ENCODE measurements around the gene AP5M1. TPM values are rescaled to one million over a fixed set of nuclear protein-coding genes. Genes with fewer than 3 reads are reported as not detected.

Gene AP5M1
- total RNA-seq, 4 donors from 2014 or later, result 17.3 to 36.0 (median 27.7) TPM

DNA sequence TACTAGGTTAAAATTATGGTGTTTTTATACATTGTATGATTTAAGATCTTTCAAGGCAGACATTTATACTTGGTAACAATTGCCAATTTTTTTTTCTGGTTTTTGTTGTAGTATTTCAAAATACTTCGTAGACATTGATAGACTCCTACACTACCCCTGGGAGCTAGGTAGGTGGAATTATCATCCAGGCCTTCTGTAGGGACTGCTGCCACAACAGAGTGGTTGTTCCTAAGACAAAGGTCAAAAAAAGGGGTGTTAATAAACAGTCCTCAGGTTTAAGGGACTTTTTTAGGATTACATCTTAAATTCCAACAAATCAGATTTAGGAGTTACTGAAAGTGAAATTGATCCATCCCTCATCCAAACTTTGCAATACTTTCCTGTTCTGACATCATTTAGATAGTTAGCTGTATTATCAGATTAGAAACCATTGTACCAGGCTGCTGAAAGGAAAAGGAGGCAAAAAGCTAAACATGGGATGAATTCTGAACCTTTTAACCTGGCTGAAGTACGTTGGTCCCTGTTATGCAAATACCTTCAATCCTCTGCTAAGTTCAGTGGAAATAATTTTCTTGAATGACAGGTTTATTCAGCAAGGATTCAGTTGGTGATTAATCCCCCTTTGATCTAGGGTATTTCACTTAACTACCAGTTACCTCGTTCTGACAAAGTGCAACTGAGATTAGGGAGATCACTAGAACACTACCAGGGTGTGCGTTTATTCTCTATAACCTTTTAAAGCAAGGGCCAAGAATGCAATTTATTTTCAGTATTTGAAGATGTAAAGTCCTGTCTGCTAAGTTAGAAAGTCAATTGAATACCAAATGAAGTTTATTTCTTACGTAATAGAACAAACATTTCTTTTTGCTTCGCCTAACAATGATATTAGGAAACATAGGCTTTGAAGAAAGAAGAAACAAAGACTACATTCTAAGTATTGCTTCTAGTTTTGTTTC lies 23.2 kb downstream of the AP5M1 start:
- Histone ChIP-seq H3K4me3 (no peak overlapping the region), H3K36me3 (peaks cover 0 to 29% of the 10 kb centered on the region in 2 donors), H3K27me3 (no peaks in the 10 kb centered on the region), H3K4me1 (no peaks in the 10 kb centered on the region), H3K9me3 (no peaks in the 10 kb centered on the region), H3K27ac (no peak overlapping the region)
- intact Hi-C loops (cut with DNase I; ENCODE audit: low total_unique reads) (no loop called here), in situ Hi-C loops (cut with MboI; ENCODE audit: low sequenced_read_pairs in 4 of 4) (no loop called here)
- ATAC-seq, result no peak
- DNase-seq, result no peak
- no peak for TF ChIP-seq POLR2A (IDR thresholded peaks at IDR 0.05)
- TF ChIP-seq, protein P1, sequence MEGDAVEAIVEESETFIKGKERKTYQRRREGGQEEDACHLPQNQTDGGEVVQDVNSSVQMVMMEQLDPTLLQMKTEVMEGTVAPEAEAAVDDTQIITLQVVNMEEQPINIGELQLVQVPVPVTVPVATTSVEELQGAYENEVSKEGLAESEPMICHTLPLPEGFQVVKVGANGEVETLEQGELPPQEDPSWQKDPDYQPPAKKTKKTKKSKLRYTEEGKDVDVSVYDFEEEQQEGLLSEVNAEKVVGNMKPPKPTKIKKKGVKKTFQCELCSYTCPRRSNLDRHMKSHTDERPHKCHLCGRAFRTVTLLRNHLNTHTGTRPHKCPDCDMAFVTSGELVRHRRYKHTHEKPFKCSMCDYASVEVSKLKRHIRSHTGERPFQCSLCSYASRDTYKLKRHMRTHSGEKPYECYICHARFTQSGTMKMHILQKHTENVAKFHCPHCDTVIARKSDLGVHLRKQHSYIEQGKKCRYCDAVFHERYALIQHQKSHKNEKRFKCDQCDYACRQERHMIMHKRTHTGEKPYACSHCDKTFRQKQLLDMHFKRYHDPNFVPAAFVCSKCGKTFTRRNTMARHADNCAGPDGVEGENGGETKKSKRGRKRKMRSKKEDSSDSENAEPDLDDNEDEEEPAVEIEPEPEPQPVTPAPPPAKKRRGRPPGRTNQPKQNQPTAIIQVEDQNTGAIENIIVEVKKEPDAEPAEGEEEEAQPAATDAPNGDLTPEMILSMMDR (IDR thresholded peaks at IDR 0.05 in 4 of 5, conservative IDR thresholded peaks at IDR 0.05 in 1 of 5), result no peak

DNA sequence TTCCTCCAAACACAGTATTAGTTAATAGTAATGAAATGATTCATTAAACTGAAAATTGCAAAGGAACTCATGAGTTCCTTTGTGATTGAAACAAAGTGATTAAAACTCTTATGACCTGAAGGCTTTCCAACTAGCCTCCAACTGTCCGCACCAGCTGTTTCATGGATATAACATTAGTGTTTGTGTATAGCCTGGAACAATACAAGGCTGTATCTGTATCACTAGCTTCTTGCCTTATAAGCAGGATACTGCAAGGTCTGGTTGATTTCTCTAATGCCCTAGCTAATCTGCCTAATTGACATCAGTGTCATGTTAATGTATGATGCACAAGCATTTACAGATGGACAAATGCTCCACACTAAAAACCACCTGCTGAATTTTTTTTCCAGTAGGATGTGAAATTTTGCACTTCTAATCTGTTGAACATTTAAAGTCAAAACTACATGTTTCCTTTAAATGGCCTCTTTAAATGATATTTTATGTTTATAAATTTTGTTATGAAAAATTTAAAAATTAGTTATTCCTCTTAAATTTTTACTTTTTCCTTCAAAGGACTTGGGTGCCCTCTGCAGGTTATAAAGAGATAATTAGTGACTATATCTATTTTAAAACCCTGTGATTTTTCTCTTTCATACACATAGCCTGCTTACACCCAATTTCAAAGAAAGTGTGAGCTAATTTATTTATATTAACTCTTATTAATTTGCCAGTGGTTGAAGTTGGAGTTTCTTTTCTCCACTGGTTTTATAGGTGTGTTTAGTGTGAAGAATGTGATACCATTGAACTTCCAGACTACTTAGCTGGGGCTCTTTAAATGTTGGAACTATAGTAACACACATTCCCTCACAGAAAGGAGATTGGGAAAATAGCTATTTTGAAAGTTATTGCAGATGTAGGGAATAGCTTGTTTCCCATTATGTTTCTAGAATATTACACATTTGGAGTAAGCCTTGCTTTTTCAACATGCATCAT lies 25.4 kb downstream of the AP5M1 start:
- no peaks in the 10 kb centered on the region for H3K27me3 ChIP-seq
- DNase-seq (no peak), ATAC-seq (no peak)
- H3K9me3 ChIP-seq, result no peaks in the 10 kb centered on the region
- H3K27ac ChIP-seq, result no peak overlapping the region
- H3K4me3 ChIP-seq, result no peak overlapping the region
- in situ Hi-C loops (cut with MboI; ENCODE audit: low sequenced_read_pairs in 4 of 4) (no loop called here), intact Hi-C loops (cut with DNase I; ENCODE audit: low total_unique reads) (no loop called here)
- H3K4me1 ChIP-seq, result peaks cover 7 to 10% of the 10 kb centered on the region in 2 donors
- H3K36me3 ChIP-seq, result peaks cover 0 to 13% of the 10 kb centered on the region in 2 donors
- TF ChIP-seq, protein P1 (IDR thresholded peaks at IDR 0.05 in 4 of 5, conservative IDR thresholded peaks at IDR 0.05 in 1 of 5), result peak in 1 of 5 experiments; percentile 11
- TF ChIP-seq POLR2A (IDR thresholded peaks at IDR 0.05), result no peak

GRCh38 chr14:57295239-57295638 lies 26.5 kb downstream of the AP5M1 start:
- intact Hi-C loops (cut with DNase I; ENCODE audit: low total_unique reads) (no loop called here), in situ Hi-C loops (cut with MboI; ENCODE audit: low sequenced_read_pairs in 4 of 4) (no loop called here)
- Histone ChIP-seq H3K4me1 (peaks cover 7 to 10% of the 10 kb centered on the region in 2 donors), H3K9me3 (no peaks in the 10 kb centered on the region), H3K27me3 (no peaks in the 10 kb centered on the region), H3K27ac (no peak overlapping the region), H3K4me3 (no peak overlapping the region), H3K36me3 (peaks cover 0 to 3% of the 10 kb centered on the region in 2 donors)
- DNase-seq, result no peak
- no peak for ATAC-seq
- TF ChIP-seq POLR2A (IDR thresholded peaks at IDR 0.05), result no peak
- TF ChIP-seq, protein P1 (IDR thresholded peaks at IDR 0.05 in 4 of 5, conservative IDR thresholded peaks at IDR 0.05 in 1 of 5), result no peak

GRCh38 chr14:57297852-57298251 lies 29.1 kb downstream of the AP5M1 start:
- H3K9me3 ChIP-seq, result no peaks in the 10 kb centered on the region
- H3K27me3 ChIP-seq, result no peaks in the 10 kb centered on the region
- peaks cover 7 to 10% of the 10 kb centered on the region in 2 donors for H3K4me1 ChIP-seq
- H3K4me3 ChIP-seq, result no peak overlapping the region
- H3K27ac ChIP-seq, result no peak overlapping the region
- in situ Hi-C loops (cut with MboI; ENCODE audit: low sequenced_read_pairs in 4 of 4) (no loop called here), intact Hi-C loops (cut with DNase I; ENCODE audit: low total_unique reads) (no loop called here)
- ATAC-seq, result no peak
- no peaks in the 10 kb centered on the region for H3K36me3 ChIP-seq
- no peak for TF ChIP-seq POLR2A (IDR thresholded peaks at IDR 0.05)
- TF ChIP-seq, protein P1 (IDR thresholded peaks at IDR 0.05 in 4 of 5, conservative IDR thresholded peaks at IDR 0.05 in 1 of 5), result no peak
- DNase-seq, result no peak
